HG02943 (cell line): ENCODE data around the gene RXFP1.
"Not testable (repeated sequence)": the region's sequence is repeated elsewhere in the genome, so short reads cannot be mapped to it uniquely, and the experiment has no call there.

Experiments
- ATAC-seq: cut with Tn5 transposase; IDR thresholded peaks from one replicate; pipeline ENCODE4 v1.9.1; 2021; ENCODE audit warnings: mild to moderate bottlenecking, low read depth, moderate library complexity; ENCODE audit not compliant: unreplicated experiment

The RXFP1 gene

DNA sequence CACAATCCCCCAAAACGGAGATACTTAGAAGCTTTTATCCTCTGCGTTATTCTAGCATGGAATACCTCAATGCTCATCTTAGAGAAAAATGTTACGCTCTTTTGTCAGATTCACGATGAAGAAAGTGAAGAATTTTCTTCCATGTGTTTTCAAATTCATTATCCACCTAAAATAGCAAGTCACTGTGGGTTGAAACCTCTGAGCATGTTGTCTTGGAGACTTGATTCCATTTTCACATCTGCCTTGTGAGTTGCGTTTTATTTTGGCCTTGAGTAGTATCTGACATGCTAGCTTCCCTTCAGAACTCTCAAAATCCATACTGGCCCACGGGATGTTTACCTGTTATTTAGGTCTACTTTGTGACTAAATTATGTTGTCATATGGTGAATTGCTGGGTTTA is 83.7 kb downstream of the RXFP1 start:
- ATAC-seq = no peak

DNA sequence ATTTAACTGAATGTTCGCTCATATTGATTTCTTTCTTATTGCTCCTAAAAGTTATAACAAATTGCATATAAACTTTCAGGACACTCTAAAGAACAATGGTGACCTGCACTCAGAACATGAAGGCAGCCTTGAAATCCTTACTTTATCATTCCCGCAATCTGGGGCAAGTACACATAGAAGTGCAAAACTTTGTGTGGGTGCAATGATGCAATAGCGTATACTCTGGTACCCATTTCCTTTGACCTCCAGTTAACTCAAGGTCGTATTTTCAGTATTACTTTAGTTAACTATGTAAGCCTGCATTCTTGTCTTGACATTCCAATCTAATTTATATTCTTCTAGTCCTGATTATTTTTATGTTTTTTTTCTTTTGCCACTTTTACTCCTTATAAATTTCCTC is 85.3 kb downstream of the RXFP1 start:
- ATAC-seq = no peak

DNA sequence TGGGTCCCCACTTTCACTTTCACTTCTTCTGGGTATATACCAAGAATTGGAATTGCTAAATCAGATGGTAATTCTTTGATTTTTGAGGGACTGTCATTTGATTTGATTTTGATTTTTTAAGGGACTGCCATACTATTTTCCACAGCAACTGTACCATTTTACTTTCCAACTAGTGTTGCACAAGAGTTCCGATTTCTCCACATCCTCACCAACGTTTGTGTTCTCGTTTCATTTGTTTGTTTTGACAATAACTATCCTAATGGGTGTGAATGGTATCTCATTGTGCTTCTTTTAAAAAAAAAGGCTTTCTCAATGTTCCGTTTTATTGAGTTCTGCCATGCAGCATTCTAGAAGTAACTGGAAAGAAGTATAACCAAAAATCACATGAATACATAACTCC is 87.4 kb downstream of the RXFP1 start:
- ATAC-seq = no peak

DNA sequence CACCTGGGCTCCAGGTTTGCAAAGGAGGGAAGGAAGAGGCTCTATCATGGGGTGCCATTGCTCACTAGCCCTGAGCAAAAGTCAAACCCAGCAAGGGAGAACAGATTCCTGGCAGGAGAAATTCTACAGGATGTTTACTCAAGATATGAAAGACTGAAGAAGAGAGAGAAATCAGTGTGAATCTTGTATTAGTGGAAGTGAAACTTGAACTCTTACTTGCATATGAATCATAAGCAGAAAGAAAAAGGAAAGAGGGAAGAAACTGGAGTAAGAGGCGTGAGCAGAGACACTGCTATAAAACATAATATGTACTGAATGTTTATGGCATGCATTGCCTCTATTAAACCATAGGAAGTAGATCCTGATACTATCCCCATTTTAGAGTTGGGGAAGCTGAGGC is 89.1 kb downstream of the RXFP1 start:
- peak; percentile 77 for ATAC-seq

DNA sequence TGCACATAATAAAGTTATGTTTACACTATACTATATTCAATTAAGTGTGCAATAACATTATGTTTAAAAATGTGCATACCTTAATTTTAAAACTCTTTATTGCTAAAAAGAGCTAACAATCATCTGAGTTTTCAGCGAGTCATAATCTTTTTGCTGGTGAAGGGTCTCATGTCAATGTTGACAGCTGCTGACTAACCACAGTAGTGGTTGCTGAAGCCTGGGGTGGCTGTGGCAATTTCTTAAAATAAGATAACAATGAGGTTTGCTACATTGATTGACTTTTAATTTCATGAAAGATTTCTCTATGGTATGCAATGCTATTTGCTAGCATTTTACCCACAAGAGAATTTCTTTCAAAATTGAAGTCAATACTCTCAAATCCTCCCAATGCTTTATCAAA is 91.4 kb downstream of the RXFP1 start:
- ATAC-seq = no peak

DNA sequence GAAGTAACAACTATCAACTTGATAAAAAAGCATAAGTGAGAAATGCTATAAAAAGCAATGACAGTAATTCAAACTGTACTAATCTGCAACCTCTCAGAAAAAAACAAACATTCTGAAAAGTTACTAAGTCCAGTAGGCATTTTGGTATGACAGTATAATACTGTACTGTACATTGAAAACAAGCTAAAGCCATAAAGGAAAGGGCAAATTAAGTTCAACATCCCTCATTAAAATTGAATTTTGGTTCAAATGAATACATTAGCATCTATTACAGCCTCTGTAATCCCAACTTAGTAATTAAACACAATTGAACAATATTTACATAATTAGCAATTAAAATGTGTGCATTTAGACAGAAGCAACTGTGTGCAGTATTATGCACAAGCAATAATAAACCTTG is 96.3 kb downstream of the RXFP1 start:
- ATAC-seq = no peak

DNA sequence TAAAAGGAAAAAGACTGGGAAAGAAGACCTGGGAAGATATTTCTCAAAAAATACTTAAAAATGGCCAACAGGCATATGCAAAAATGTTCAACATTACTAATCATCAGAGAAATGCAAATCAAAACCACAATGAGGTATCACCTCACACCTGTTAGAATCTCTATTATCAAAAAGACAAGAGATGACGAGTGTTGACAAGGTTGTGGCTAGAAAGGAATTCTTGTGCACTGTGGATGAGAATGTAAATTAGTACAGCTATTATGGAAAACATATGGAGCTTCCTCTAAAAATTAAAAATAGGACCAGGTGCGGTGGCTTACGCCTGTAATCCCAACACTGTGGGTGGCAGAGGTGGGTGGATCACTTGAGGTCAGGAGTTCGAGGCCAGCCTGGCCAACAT is 100.0 kb downstream of the RXFP1 start:
- ATAC-seq = no peak

DNA sequence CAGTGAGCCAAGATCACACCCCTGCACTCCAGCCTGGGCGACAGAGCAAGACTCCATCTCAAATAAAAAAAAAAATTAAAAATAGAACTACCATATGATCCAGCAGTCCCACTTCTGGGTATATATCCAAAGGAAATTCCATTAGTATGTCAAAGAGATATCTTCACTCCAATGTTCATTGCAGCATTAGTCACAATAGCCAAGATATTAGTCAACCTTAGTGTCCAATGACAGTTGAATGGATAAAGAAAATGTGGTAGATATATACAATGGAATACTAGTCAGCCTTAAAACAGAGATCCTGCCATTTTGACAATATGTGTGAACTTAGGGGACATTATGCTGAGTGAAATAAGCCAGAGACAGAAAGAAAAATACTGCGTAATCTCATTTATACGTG is 100.6 kb downstream of the RXFP1 start:
- ATAC-seq = no peak

DNA sequence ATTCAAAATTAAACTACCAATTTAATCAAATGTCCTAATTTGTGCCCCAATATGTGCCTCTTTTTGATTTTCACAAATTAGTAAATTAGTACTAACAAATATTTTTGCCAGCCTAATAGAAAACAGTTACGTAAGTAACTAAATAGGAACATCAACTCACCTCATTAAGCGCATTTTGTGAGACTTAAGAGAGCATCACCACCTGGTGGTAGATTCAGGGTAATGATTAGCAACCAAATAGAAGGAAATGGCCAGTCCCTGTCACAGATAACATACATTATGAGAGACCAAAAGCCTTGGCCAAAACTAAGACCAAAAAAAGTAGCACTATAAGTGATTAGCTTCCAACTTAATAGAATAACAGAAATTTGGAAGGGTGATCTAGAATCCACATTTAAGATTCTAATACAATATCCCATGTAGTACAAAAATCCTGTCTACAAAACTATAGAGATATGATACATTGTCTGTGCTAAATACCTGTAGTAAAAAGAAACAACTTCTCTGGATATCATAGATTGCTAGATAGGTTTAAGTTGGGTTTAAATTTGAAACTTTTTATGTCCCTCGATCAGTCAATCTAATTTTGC is 103.3 kb downstream of the RXFP1 start:
- ATAC-seq = peak; percentile 91

DNA sequence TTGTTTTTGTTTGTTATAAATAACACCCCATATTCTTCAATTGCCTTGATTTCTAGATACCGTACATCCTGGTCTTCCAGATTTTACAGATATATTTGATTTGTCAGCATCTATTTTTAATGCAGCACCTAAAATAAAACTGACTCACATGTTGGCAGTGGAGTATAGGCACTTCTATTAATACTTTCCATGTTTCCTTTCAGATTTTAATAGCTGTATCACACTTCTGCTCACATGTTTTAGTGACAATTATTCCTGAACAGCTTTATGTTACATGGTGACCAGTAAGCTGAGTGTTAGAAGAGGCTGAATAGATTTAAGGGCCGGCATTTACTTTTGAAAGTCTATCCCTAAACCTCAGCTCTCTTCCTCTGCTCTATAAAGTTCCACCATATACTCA is 103.9 kb downstream of the RXFP1 start:
- ATAC-seq = no peak

DNA sequence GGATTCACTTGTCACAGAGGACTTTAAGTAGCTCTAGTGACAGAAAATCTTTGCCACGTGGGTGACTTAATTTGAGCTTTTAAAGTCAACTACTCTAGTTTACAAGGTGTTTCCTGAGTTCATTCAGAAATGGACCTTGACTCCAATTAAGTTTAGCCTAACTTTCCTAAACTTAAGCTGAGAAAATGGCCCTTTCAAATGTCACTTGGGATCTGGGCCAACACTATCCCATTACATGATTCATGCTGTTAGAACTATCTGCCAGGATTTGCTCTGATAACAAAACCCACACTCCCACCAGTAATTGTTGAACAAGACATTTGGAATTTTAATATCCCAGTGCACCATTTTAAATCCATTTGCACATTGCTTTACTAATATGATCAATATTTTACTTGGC is 109.2 kb downstream of the RXFP1 start:
- ATAC-seq = no peak

DNA sequence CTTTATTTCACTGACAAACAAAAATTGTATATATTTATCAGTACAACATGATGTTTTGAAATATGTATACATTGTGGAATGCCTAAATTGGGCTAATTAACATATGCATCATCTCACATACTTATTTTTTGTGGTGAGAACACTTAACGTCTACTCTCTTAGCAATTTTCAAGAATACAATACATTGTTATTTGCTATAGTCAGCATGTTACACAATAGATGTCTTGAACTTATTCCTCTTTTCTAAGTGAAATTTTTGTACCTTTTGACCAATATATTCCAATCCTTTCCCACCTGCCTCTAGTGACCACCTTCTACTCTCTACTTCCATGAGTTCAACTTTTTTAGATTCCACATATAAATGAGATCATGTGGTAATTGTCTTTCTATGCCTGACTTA is 114.9 kb downstream of the RXFP1 start:
- no peak for ATAC-seq

DNA sequence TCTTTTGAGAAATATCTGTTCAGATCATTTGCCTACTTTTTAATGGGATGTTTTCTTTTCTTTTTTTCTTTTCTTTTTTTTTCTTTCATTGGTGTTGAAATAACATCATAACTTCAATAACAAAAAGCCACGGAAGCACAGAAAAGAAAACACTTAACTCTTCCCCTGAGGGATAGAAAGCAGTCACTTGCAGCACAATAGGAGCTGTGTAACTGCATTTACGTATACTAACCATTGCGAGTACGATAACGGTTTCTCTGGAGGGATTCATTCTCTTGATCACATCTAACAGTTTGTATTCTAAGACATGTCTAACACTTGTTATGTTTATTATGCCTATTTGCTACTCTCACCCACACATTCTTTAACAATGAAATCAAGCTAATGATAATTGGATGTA is 122.7 kb downstream of the RXFP1 start:
- no peak for ATAC-seq

DNA sequence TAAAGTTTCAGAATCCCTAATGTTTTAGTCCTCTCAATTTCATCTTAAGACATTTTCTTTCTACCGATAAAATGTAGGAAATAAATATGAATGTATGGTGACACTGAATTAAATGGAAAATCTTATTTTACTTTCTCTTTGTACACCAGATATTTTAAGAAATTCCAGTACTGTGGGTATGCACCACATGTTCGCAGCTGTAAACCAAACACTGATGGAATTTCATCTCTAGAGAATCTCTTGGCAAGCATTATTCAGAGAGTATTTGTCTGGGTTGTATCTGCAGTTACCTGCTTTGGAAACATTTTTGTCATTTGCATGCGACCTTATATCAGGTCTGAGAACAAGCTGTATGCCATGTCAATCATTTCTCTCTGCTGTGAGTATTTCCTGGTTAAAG is 123.1 kb downstream of the RXFP1 start:
- no peak for ATAC-seq

DNA sequence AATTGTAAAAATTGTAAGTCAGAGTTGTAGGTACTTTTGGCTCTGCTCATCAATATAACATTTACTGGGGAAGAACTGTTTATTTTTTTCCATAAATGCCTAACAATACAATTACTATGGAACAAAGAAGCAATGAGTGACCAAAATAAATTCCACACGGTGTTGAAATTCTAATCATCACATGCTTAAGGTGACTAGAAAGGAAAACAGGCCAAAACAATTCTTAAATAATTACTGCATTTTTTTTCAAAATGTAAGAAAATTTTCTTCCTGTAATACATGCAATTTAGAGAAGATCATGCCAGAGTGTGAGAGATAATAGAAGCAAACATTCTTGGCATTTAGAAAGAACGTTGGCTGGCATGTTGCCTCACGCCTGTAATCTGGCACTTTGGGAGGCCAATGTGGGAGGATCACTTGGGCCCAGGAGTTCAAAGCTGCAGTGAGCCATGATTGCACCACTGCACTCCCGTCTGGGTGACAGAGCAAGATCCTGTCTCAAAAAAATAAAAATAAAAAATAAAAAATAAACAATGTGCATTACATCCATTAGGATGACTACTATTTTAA is 127.5 kb downstream of the RXFP1 start:
- ATAC-seq = no peak

DNA sequence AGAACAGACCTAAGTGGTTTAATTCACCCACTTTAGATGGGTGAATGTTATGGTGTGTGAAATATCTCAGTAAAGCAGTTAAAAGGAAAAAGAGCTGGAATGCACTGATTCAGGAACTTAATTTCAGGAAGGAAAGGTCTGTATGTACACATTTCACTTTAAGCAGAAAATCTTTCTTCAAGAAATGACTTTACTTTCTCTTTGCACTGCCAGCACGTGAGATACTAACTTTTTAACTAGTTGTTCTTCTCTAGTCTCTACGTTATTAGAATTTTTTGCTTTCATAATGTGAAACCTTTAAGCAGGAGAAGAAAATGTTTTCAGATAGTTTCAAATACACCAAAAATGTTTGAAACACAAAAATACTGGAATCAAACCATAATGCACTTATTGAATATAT is 131.2 kb downstream of the RXFP1 start:
- no peak for ATAC-seq

DNA sequence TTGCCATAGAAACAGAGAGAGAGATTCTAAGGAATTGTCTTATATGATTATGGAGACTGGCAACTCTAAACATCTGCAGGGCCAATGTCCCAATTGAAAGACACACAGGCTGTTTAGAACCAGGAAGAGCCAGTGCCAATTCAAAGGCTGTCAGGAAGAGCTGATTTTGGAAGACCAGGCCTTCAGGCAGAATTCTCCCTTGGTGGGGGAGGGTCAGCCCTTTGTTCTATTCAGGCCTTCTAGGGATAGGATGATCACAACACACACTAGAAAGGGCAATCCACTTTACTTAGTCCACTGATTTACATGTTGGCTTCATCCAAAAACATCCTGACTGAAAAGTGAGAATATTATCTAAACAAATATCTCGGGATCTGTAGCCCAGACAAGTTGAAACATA is 134.8 kb downstream of the RXFP1 start:
- no peak for ATAC-seq

DNA sequence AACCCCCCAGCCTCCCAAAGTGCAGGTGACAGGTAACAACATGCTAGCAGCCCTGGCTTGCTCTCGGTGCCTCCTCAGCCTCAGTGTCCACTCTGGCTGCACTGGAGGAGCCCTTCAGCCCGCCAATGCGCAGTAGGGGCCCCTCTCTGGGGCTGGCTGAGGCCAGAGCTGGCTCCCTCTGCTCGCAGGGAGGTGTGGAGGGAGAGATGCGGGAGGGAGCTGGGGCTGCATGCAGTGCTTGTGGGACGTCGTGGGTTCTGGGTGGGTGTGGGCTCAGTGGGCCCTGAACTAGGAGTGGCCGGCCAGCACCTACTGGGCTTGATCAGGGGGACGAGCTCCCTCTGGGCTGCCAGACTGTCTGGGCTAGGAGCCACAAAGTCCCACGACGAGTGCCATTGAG is 135.6 kb downstream of the RXFP1 start:
- no peak for ATAC-seq

DNA sequence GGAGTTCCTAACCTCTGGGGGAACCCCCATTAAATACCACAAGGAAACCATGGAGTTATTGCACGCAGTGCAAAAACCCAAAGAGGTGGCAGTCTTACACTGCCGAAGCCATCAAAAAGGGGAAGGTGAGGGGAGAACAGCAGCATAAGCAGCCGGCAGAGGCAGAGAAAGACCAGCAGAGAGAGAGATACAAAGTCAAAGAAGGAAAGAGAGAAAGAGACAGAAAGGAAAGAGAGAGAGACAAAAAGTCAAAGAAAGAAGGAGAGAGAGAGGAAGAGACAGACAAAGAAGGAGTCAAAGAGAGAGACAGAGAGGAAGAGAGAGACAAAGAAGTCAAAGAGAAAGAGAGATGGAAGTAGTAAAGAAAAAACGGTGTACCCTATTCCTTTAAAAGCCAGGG is 141.6 kb downstream of the RXFP1 start:
- not testable (repeated sequence) for ATAC-seq

DNA sequence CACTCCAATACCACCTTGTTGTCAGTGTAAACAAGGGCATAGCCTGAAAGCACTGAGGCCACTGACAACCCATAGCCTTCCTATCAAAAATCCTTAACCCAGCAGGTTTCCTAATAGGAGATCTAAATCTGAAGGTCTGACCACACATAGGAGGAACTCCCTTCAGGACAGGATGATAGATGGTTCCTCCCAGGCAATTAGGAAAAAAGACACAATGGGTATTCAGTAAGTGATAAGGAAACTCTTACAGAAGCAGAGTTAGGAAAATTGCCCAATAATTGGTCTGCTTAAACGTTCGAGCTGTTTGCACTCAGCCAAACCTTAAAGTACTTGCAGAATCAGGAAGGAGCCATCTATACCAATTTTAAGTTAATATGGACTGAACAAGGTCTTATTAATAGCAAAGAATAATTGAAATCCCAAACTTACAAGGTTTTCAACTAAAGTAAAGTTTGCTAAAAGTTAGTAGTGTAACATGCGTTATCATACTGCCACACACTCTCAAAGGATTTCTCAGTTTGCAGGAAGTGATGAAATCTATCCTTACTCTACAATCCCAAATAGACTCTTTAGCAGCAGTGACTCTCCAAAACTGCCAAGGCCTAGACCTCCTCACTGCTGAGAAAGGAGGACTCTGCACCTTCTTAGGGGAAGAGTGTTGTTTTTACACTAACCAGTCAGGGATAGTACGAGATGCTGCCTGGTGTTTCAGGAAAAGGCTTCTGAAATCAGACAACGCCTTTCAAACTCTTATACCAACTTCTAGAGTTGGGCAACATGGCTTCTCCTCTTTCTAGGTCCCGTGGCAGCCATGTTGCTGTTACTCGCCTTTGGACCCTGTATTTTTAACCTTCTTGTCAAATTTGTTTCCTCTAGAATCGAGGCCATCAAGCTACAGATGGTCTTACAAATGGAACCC is 142.3 kb downstream of the RXFP1 start:
- ATAC-seq = not testable (repeated sequence)

DNA sequence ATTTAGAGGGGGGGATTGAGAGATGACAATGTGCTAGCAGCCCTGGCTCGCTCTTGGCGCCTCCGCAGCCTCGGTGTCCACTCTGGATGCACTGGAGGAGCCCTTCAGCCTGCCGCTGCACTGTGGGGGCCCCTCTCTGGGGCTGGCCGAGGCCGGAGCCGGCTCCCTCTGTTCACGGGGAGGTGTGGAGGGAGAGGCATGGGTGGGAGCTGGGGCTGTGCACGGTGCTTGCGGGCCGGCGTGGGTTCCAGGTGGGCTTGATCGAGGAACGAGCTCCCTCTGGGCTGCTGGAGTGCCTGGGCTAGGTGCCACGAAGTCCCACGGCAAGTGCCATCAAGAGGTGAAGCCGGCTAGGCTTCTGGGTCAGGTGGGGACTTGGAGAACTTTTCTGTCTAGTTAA is 143.1 kb downstream of the RXFP1 start:
- no peak for ATAC-seq

DNA sequence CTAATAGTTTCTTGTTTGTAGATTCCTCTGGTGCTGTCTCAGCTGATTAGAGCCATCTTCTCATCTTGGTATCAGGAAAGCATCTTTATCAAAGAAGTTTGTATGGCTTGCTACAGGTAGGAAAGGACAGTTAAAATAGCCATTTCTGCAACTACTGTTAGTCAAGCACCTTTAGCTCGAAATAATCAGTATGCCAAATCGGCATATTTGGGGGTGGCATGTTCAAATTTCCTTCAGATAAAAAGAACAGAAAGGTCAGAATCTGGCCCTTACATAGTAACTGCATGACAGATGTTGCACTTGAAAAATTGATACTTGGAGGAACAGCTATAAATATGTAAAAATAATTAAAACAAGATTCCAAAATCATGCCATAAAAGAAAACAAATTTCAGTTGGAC is 145.2 kb downstream of the RXFP1 start:
- no peak for ATAC-seq
